Natural killer cell (primary cell): ENCODE data around the gene HHIP. TPM values are rescaled to one million over a fixed set of nuclear protein-coding genes. Genes with fewer than 3 reads are reported as not detected.

Source experiments
- ATAC-seq, 3 donors: fragments of 150-1000 bp in 2 of 3; fragments of 200-7000 bp in 1 of 3; cut with Tn5 transposase; 1 replicate in 1 of 3; 2 replicates in 2 of 3; pipeline ENCODE4 v1.10.0; 2021; ENCODE audit warnings: mild to moderate bottlenecking in 2 of 3, moderate library complexity in 2 of 3
- DNase-seq, 2 donors: peaks; one replicate each; pipeline versions ENCODE4 v3.0.0 to v3.0.0-alpha.2; 2013 to 2021; ENCODE audit warnings: mixed read lengths in 1 of 2
- H3K27ac ChIP-seq: one replicate; pipeline ENCODE4 v1.5.1; 2013; ENCODE audit warnings: mild to moderate bottlenecking, low read length
- H3K27me3 ChIP-seq: one replicate; pipeline ENCODE4 v1.6.1; 2013; ENCODE audit warnings: low read length; ENCODE audit not compliant: control insufficient read depth, insufficient read depth
- H3K36me3 ChIP-seq: one replicate; pipeline ENCODE4 v1.6.1; 2013; ENCODE audit warnings: low read length; ENCODE audit not compliant: control insufficient read depth, insufficient read depth
- H3K4me1 ChIP-seq: one replicate; pipeline ENCODE4 v1.6.1; 2013; ENCODE audit warnings: low read length; ENCODE audit not compliant: control insufficient read depth, insufficient read depth
- H3K4me3 ChIP-seq: one replicate; pipeline ENCODE4 v1.5.1; 2013; ENCODE audit warnings: low read length
- H3K9me3 ChIP-seq: one replicate; pipeline ENCODE4 v1.6.1; 2013; ENCODE audit warnings: low read length; ENCODE audit not compliant: control insufficient read depth, insufficient read depth
- H3K27ac Mint-ChIP-seq, 2 donors: one replicate each; pipeline ENCODE4 v1.8.0; 2022; ENCODE audit warnings: mild to moderate bottlenecking in 2 of 2, mixed read lengths in 2 of 2, moderate library complexity in 1 of 2
- H3K27me3 Mint-ChIP-seq, 2 donors: one replicate each; pipeline ENCODE4 v1.8.0; 2022; ENCODE audit warnings: low read depth in 2 of 2, mixed read lengths in 2 of 2
- H3K36me3 Mint-ChIP-seq: one replicate; pipeline ENCODE4 v1.8.0; 2022; ENCODE audit warnings: mixed read lengths
- H3K4me1 Mint-ChIP-seq, 2 donors: one replicate each; pipeline ENCODE4 v1.8.0; 2022; ENCODE audit warnings: mixed read lengths in 2 of 2
- H3K4me3 Mint-ChIP-seq: one replicate; pipeline ENCODE4 v1.8.0; 2022; ENCODE audit warnings: mild to moderate bottlenecking, moderate library complexity, mixed read lengths
- H3K9me3 Mint-ChIP-seq, 2 donors: one replicate each; pipeline ENCODE4 v1.8.0; 2022; ENCODE audit warnings: mixed read lengths in 2 of 2
- CTCF ChIP-seq: fragments of 200-600 bp; IDR thresholded peaks from one replicate; pipeline ENCODE4 v1.8.0; 2022; ENCODE audit warnings: antibody characterized with exemption
- WGBS: methylation state at CpG from one replicate; pipeline ENCODE4 v1.1.7; 2013; ENCODE audit warnings: missing lambda C conversion rate; ENCODE audit not compliant: insufficient coverage; 5-methylcytosine and 5-hydroxymethylcytosine counted together
- intact Hi-C: fragments of 100-400 bp; cut with micrococcal nuclease; formaldehyde crosslinking; loops from one replicate; pipeline ENCODE4 v1.14.2; 2022
- total RNA-seq, 4 donors: library from RNA; stranded (reverse); fragments of 120-200 nt in 1 of 4; gene quantifications; one replicate each; pipeline versions ENCODE4 v1.2.3 to v1.2.4, GENCODE V29; 2013 to 2022

The HHIP gene
- total RNA-seq, 3 donors from 2014 or later (not counting 1 experiment from before 2014, with no cell fraction given) = not detected

GRCh38 chr4:144738649-144739048 lies 92.7 kb downstream of the HHIP start:
- H3K27me3 ChIP-seq = no peaks in the 10 kb centered on the region
- no peaks in the 10 kb centered on the region for H3K36me3 Mint-ChIP-seq
- H3K27me3 Mint-ChIP-seq = no peaks in the 10 kb centered on the region
- no peak overlapping the region for H3K4me3 Mint-ChIP-seq
- H3K4me1 ChIP-seq = no peaks in the 10 kb centered on the region
- H3K36me3 ChIP-seq = no peaks in the 10 kb centered on the region
- H3K27ac Mint-ChIP-seq = no peak overlapping the region
- no peak for ATAC-seq
- no peak overlapping the region for H3K4me3 ChIP-seq
- H3K9me3 ChIP-seq = no peaks in the 10 kb centered on the region
- intact Hi-C loops = no loop called here
- no peak for TF ChIP-seq CTCF
- 75% methylated on average over 1 of the region's 3 CpGs for WGBS
- no peaks in the 10 kb centered on the region for H3K4me1 Mint-ChIP-seq
- no peak for DNase-seq
- H3K27ac ChIP-seq = no peak overlapping the region
- no peaks in the 10 kb centered on the region for H3K9me3 Mint-ChIP-seq

- no peak overlapping the region for H3K4me3 ChIP-seq
- no peaks in the 10 kb centered on the region for H3K27me3 ChIP-seq
- Mint-ChIP-seq H3K27me3 (no peaks in the 10 kb centered on the region), H3K27ac (no peak overlapping the region), H3K4me3 (no peak overlapping the region), H3K9me3 (no peaks in the 10 kb centered on the region), H3K4me1 (no peaks in the 10 kb centered on the region), H3K36me3 (no peaks in the 10 kb centered on the region)
- no peaks in the 10 kb centered on the region for H3K36me3 ChIP-seq
- no peaks in the 10 kb centered on the region for H3K4me1 ChIP-seq
- intact Hi-C loops = no loop called here
- DNase-seq (no peak), ATAC-seq (no peak)
- no peak for TF ChIP-seq CTCF
- no peaks in the 10 kb centered on the region for H3K9me3 ChIP-seq
- no peak overlapping the region for H3K27ac ChIP-seq
Measured at GRCh38 chr4:144739511-144740033, 93.6 kb downstream of the HHIP start.

- ATAC-seq = no peak
- H3K9me3 Mint-ChIP-seq = no peaks in the 10 kb centered on the region
- intact Hi-C loops = no loop called here
- no peaks in the 10 kb centered on the region for H3K27me3 ChIP-seq
- H3K36me3 Mint-ChIP-seq = no peaks in the 10 kb centered on the region
- no peak for TF ChIP-seq CTCF
- no peak overlapping the region for H3K4me3 ChIP-seq
- H3K4me3 Mint-ChIP-seq = no peak overlapping the region
- no peaks in the 10 kb centered on the region for H3K36me3 ChIP-seq
- no peaks in the 10 kb centered on the region for H3K4me1 Mint-ChIP-seq
- H3K27ac ChIP-seq = no peak overlapping the region
- no peak for DNase-seq
- no peaks in the 10 kb centered on the region for H3K9me3 ChIP-seq
- no peaks in the 10 kb centered on the region for H3K27me3 Mint-ChIP-seq
- WGBS = 86% methylated on average over 1 of the region's 1 CpG
- H3K27ac Mint-ChIP-seq = no peak overlapping the region
- H3K4me1 ChIP-seq = no peaks in the 10 kb centered on the region
Measured at GRCh38 chr4:144740316-144740715, 94.4 kb downstream of the HHIP start.

GRCh38 chr4:144748814-144749555 lies 103.0 kb downstream of the HHIP start:
- Mint-ChIP-seq H3K4me3 (no peak overlapping the region), H3K9me3 (peaks cover 2 to 3% of the 10 kb centered on the region in 2 donors), H3K27me3 (no peaks in the 10 kb centered on the region), H3K36me3 (no peaks in the 10 kb centered on the region), H3K27ac (no peak overlapping the region), H3K4me1 (no peaks in the 10 kb centered on the region)
- intact Hi-C loops = no loop called here
- DNase-seq (no peak), ATAC-seq (no peak)
- TF ChIP-seq CTCF = no peak
- Histone ChIP-seq H3K27ac (no peak overlapping the region), H3K4me3 (no peak overlapping the region), H3K36me3 (no peaks in the 10 kb centered on the region), H3K9me3 (no peaks in the 10 kb centered on the region), H3K27me3 (no peaks in the 10 kb centered on the region), H3K4me1 (no peaks in the 10 kb centered on the region)
- WGBS = 79% methylated on average over 3 of the region's 4 CpGs
